ENCODE results near the gene CACNB1. TPM values are rescaled to one million over a fixed set of nuclear protein-coding genes. Genes with fewer than 3 reads are reported as not detected.

CACNB1 gene
- total RNA-seq, 1 experiment from 2014 or later = 20.0 TPM

GRCh38 chr17:39143552-39144093 lies 53.8 kb downstream of the CACNB1 start:
- Histone ChIP-seq H3K14ac (ENCODE audit: insufficient read depth, low read length) (no peak overlapping the region), H2BK12ac (ENCODE audit: insufficient read length, low read depth, low read length) (no peak overlapping the region), H3K27me3 (ENCODE audit: insufficient read depth, low read length) (no peaks in the 10 kb centered on the region), H4K8ac (replicated peaks; ENCODE audit: insufficient read length, low read depth, low read length) (no peak overlapping the region), H3K4me1 (ENCODE audit: insufficient read depth, low read length) (no peaks in the 10 kb centered on the region), H3K56ac (ENCODE audit: insufficient read length, low read depth, low read length) (no peak overlapping the region), H3K79me2 (ENCODE audit: insufficient read depth, low read length) (no peaks in the 10 kb centered on the region), H3T11ph (ENCODE audit: low read length) (no peak overlapping the region), H4K5ac (ENCODE audit: insufficient read length, low read depth, low read length) (no peak overlapping the region), H2BK5ac (ENCODE audit: insufficient read length, low read length) (no peak overlapping the region), H3K27ac (ENCODE audit: insufficient read length, low read depth, low read length) (no peak overlapping the region), H3K23me2 (ENCODE audit: insufficient read length, low read depth, low read length, poor library complexity, severe bottlenecking) (no peaks in the 10 kb centered on the region), H3K79me1 (ENCODE audit: insufficient read depth, low read depth, low read length, poor library complexity, severe bottlenecking) (no peaks in the 10 kb centered on the region), H3K18ac (ENCODE audit: insufficient read length, low read depth, low read length) (no peak overlapping the region), H2AK5ac (ENCODE audit: insufficient read length, low read length) (no peak overlapping the region), H3K23ac (ENCODE audit: insufficient read length, low read depth, low read length) (no peak overlapping the region), H2BK120ac (ENCODE audit: low read depth, low read length, poor library complexity, severe bottlenecking) (no peak overlapping the region), H4K20me1 (ENCODE audit: control insufficient read depth, insufficient read depth, insufficient read length) (no peaks in the 10 kb centered on the region), H2BK15ac (ENCODE audit: low read depth, low read length) (no peak overlapping the region), H3K9ac (ENCODE audit: extremely low read depth, insufficient read length, low read length) (no peak overlapping the region), H3K4me2 (ENCODE audit: insufficient read depth, insufficient read length, low read length) (no peak overlapping the region), H4K91ac (ENCODE audit: insufficient read length, low read depth, low read length) (no peak overlapping the region), H2BK20ac (ENCODE audit: low read depth, low read length, poor library complexity, severe bottlenecking) (no peak overlapping the region), H3K9me3 (ENCODE audit: control insufficient read depth, low read depth, low read length) (no peaks in the 10 kb centered on the region), H3K4ac (ENCODE audit: low read depth, low read length) (no peak overlapping the region), H2AFZ (ENCODE audit: low read length) (no peak overlapping the region)
- Mint-ChIP-seq H3K9me3 (no peaks in the 10 kb centered on the region; a peak in 1 of 5 replicates), H3K27me3 (ENCODE audit: low read depth) (peaks cover 5% of the 10 kb centered on the region), H3K27ac (no peak overlapping the region), H3K4me1 (peaks cover 0 to 9% of the 10 kb centered on the region in 2 experiments; a peak in 2 of 4 replicates), H3K36me3 (ENCODE audit: insufficient read depth in 1 of 3, low read depth in 3 of 3) (no peaks in the 10 kb centered on the region), H3K4me3 (no peak overlapping the region)
- no peak for DNase-seq
- no peak for TF ChIP-seq CTCF (conservative IDR thresholded peaks at IDR 0.05)
- no CpG with 5 or more reads among the region's 7 CpGs for WGBS (ENCODE audit: extremely low coverage, insufficient read length, low lambda C conversion rate)

Data from H9 (cell line).